ENCODE measurements around the gene DDX23.
"Not testable (repeated sequence)": the region's sequence is repeated elsewhere in the genome, so short reads cannot be mapped to it uniquely, and the experiment has no call there.

DDX23 gene

DNA sequence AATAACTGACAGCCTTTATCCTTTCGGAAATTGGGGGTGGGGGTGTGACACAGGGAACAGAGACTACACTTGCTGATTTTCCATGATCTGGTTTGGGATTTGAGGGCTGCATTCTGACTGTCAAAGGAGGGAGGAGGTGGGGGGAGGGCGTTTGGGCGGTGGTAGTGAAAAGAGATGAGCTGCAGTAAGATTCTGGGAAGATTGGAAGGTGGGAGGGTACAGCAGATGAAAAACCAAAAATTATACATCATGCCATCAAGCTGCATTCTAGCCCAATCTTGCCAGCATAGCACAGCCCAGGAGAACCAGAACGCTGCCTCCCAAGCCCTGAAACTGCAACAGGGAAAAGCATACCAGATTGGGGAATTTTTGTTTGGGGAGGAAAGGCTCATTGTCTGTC, 11.3 kb upstream of the DDX23 start:
- TF ChIP-seq, protein P1, sequence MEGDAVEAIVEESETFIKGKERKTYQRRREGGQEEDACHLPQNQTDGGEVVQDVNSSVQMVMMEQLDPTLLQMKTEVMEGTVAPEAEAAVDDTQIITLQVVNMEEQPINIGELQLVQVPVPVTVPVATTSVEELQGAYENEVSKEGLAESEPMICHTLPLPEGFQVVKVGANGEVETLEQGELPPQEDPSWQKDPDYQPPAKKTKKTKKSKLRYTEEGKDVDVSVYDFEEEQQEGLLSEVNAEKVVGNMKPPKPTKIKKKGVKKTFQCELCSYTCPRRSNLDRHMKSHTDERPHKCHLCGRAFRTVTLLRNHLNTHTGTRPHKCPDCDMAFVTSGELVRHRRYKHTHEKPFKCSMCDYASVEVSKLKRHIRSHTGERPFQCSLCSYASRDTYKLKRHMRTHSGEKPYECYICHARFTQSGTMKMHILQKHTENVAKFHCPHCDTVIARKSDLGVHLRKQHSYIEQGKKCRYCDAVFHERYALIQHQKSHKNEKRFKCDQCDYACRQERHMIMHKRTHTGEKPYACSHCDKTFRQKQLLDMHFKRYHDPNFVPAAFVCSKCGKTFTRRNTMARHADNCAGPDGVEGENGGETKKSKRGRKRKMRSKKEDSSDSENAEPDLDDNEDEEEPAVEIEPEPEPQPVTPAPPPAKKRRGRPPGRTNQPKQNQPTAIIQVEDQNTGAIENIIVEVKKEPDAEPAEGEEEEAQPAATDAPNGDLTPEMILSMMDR (IDR thresholded peaks at IDR 0.05; ENCODE audit: insufficient read depth, low read depth, low read length, missing control alignments), result no peak
- no peak for DNase-seq (ENCODE audit: low read depth)
- H3K4me3 ChIP-seq (ENCODE audit: low read depth, low read length), result no peak overlapping the region

DNA sequence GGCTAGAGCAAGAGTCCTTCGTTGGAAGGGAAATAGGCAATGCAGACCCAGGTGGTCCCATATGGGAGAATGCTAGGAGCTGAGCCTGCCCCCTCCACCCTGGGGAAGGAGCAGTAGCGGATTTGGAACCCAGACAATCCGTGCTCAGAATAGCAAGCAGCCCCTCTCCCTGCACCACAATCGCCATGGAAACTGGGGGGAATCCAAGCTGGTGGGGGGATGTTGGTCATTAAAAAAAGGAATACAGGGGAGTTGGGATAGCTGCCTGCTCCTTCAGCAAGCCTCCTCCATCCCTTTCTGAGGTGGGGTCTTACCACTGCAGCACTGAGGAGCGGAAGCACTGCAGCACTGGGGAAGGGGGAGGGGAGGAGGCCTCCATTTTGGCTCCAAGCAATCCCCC, 10.8 kb upstream of the DDX23 start:
- DNase-seq (ENCODE audit: low read depth), result no peak
- H3K4me3 ChIP-seq (ENCODE audit: low read depth, low read length), result no peak overlapping the region
- TF ChIP-seq, protein P1 (IDR thresholded peaks at IDR 0.05; ENCODE audit: insufficient read depth, low read depth, low read length, missing control alignments), result no peak

DNA sequence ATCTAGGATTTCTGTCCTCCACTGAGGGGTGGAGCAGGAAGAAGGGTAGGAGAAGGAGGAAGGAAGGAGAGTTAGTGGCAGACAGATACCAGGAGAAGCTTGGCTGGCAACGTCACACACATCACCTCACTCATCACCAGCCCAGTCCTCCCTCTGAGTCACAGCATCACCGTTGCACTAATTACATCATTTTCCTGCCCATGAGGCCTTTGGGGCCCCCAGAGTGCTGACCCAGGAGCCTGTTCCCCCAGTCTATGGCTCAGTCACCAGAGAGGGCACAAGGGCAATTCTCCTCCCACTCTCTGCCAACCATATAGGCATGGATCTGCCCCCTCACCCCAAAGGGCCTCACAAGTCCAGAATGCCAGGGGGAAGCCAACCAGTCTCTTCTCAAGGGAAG, 9.1 kb upstream of the DDX23 start:
- no peak overlapping the region for H3K4me3 ChIP-seq (ENCODE audit: low read depth, low read length)
- TF ChIP-seq, protein P1 (IDR thresholded peaks at IDR 0.05; ENCODE audit: insufficient read depth, low read depth, low read length, missing control alignments), result no peak
- no peak for DNase-seq (ENCODE audit: low read depth)

DNA sequence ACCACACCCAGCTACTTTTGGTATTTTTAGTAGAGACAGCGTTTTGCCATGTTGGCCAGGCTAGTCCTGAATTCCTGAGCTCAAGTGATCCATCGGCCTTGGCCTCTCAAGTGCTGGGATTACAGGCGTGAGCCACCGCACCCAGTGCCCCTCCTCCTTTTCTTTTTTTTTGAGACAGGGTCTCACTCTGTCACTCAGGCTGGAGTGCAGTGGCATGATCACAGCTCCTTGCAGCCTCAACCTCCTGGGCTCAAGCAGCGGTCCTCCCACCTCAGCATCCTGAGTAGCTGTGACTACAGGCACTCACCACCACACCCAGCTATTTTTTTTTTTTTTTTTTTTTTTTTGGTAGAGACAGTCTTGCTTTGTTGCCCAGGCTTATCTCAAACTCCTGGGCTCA, 8.3 kb upstream of the DDX23 start:
- DNase-seq (ENCODE audit: low read depth); H3K4me3 ChIP-seq (ENCODE audit: low read depth, low read length): not testable (repeated sequence)

DNA sequence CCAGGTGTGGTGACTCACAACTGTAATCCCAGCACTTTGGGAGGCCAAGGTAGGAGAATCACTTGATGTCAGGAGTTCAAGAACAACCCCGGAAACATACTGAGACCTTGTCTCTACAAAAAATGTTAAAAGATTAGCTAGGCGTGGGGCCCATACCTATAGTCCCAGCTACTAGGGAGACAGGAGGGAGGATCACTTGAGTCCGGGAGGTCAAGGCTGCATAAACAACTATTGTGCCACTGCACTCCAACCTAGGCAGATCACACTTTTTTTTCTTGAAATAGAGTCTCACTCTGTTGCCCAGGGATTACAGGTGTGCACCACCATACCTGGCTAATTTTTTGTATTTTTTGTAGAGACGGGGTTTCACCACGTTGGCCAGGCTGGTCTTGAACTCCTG, 7.6 kb upstream of the DDX23 start:
- TF ChIP-seq, protein P1 (IDR thresholded peaks at IDR 0.05; ENCODE audit: insufficient read depth, low read depth, low read length, missing control alignments), result no peak
- H3K4me3 ChIP-seq (ENCODE audit: low read depth, low read length), result no peak overlapping the region
- DNase-seq (ENCODE audit: low read depth), result no peak

DNA sequence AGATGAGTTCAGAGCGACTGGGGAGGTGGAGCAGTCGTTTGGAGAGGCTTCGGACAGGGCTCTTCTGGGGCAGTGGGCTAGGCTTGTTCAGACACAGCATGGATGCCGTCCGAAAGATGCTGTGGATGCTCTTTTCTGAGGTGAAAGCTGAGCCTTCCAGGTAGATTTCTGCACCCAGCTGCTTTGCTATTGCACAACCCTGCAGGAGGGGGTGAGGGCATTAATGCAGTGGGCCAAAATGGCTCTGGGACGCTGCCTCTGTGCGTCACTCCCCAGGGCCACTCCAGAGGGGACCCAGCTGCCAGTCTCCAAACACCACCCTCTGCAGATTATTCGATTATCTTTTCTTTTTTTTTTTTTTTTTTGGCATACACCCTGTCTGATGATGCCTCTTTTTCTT, 6.1 kb upstream of the DDX23 start:
- DNase-seq (ENCODE audit: low read depth), result no peak
- TF ChIP-seq, protein P1 (IDR thresholded peaks at IDR 0.05; ENCODE audit: insufficient read depth, low read depth, low read length, missing control alignments), result no peak
- no peak overlapping the region for H3K4me3 ChIP-seq (ENCODE audit: low read depth, low read length)

DNA sequence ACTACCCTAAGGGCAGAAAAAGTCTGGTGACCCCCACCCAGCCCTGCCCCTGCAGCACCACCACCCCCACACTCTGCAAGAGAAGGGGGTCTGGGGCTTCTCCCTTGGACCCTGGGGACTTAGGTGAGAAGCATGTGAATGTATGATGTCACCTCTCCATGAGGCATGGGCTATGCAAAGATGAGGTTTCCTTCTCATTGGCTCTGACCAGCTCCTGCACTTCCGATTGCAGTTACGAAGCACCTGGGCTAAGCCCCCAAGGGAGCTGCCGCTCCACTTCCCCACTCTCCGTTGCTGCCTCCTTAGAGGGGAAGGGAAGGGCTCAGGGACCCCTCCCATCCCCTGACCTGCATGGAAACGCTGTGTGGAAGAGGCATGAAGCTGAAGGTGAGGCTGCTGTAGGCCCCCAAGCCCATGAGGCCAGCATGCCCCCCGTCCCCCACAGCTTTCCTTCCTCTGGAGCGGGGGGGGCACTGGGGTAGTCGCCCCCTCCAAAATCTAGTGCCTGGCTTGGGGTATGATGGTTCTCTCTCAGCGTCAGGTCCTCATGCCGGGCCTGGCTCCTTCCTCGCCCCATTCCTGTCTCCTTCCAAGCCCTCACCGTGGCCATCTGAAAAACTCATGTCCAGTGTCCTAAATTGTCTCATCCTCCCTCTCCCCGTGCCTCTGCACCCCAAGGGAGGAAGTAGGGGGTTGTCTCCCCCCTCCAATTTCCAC, 5.5 kb upstream of the DDX23 start:
- TF ChIP-seq, protein P1 (IDR thresholded peaks at IDR 0.05; ENCODE audit: insufficient read depth, low read depth, low read length, missing control alignments), result no peak
- no peak overlapping the region for H3K4me3 ChIP-seq (ENCODE audit: low read depth, low read length)
- DNase-seq (ENCODE audit: low read depth), result peak; percentile 30

Measured in GM12865 (cell line).